T-cell (primary cell): Measurements from ENCODE around the gene B3GNT2. TPM values are rescaled to one million over a fixed set of nuclear protein-coding genes. Genes with fewer than 3 reads are reported as not detected.
A peak's percentile ranks its signal among the peaks of the same experiment; 100 is the strongest.

ENCODE experiments used
- ATAC-seq, 4 experiments: fragments of 200-7000 bp in 3 of 4; fragments of 150-1000 bp in 1 of 4; cut with Tn5 transposase; replicated peaks in 1 of 4; 1 replicate in 3 of 4; 2 replicates in 1 of 4; pipeline ENCODE4 v1.10.0; 2021; ENCODE audit warnings: moderate library complexity in 3 of 4, mild to moderate bottlenecking in 2 of 4, moderate number of reproducible peaks in 1 of 4
- CTCF ChIA-PET, 2 donors: fragments of 300-600 bp; sonication (Branson Sonifier 250); formaldehyde crosslinking; loops; one replicate each; lab custom pipeline; 2022; ENCODE audit warnings: antibody characterized with exemption in 2 of 2; lab: Charles Lee
- POLR2A ChIA-PET, 2 donors: fragments of 300-600 bp; sonication (Branson Sonifier 250); formaldehyde crosslinking; loops; one replicate each; lab custom pipeline; 2022; ENCODE audit warnings: antibody characterized with exemption in 2 of 2; lab: Charles Lee
- DNase-seq, 35 experiments: peaks; one replicate each; pipeline versions ENCODE4 v3.0.0 to v3.0.0-alpha.2; 2013 to 2023
- H3K27ac ChIP-seq: one replicate; pipeline ENCODE4 v1.5.1; 2013; ENCODE audit warnings: low read length
- H3K27me3 ChIP-seq, 2 experiments: replicated peaks in 1 of 2; 1 replicate in 1 of 2; 2 replicates in 1 of 2; pipeline versions ENCODE4 v1.6.1 to v1.7.0; 2013; ENCODE audit warnings: low read length in 1 of 2, mixed read lengths in 1 of 2; ENCODE audit not compliant: control insufficient read depth in 2 of 2, insufficient read depth in 2 of 2; ENCODE audit errors: extremely low read depth in 1 of 2
- H3K36me3 ChIP-seq, 2 donors: 1 replicate in 1 of 2; 2 replicates in 1 of 2; pipeline versions ENCODE4 v1.6.1 to v1.7.0; 2013; ENCODE audit warnings: low read length in 1 of 2; ENCODE audit not compliant: control insufficient read depth in 2 of 2, insufficient read depth in 1 of 2; ENCODE audit errors: extremely low read depth in 1 of 2
- H3K4me1 ChIP-seq, 2 experiments: 1 replicate in 1 of 2; 2 replicates in 1 of 2; pipeline versions ENCODE4 v1.6.1 to v1.7.0; 2013; ENCODE audit warnings: low read length in 2 of 2, mixed read lengths in 1 of 2; ENCODE audit not compliant: insufficient read depth in 2 of 2, control insufficient read depth in 1 of 2; ENCODE audit errors: extremely low read depth in 1 of 2
- H3K4me3 ChIP-seq, 2 donors: 1 replicate in 1 of 2; 2 replicates in 1 of 2; pipeline versions ENCODE4 v1.5.1 to v1.7.0; 2013; ENCODE audit warnings: mild to moderate bottlenecking in 2 of 2, low read length in 1 of 2, moderate library complexity in 1 of 2; ENCODE audit not compliant: control insufficient read depth in 1 of 2; ENCODE audit errors: extremely low read depth in 1 of 2
- H3K9me3 ChIP-seq: 2 replicates; pipeline ENCODE4 v1.7.0; 2013
- H3K27ac Mint-ChIP-seq, 2 donors: one replicate each; pipeline ENCODE4 v1.8.0; 2020 to 2021; ENCODE audit warnings: mild to moderate bottlenecking in 2 of 2, mixed read lengths in 2 of 2
- H3K27me3 Mint-ChIP-seq, 2 donors: one replicate each; pipeline ENCODE4 v1.8.0; 2021 to 2022; ENCODE audit warnings: mixed read lengths in 2 of 2
- H3K36me3 Mint-ChIP-seq: one replicate; pipeline ENCODE4 v1.8.0; 2021; ENCODE audit warnings: mixed read lengths
- H3K4me1 Mint-ChIP-seq, 3 donors: one replicate each; pipeline ENCODE4 v1.8.0; 2020 to 2022; ENCODE audit warnings: mixed read lengths in 3 of 3, mild to moderate bottlenecking in 1 of 3
- H3K4me3 Mint-ChIP-seq, 3 donors: one replicate each; pipeline ENCODE4 v1.8.0; 2020 to 2022; ENCODE audit warnings: mild to moderate bottlenecking in 3 of 3, mixed read lengths in 3 of 3, moderate library complexity in 3 of 3
- H3K9me3 Mint-ChIP-seq, 3 donors: one replicate each; pipeline ENCODE4 v1.8.0; 2020 to 2022; ENCODE audit warnings: mixed read lengths in 3 of 3
- WGBS: methylation state at CpG from one replicate; pipeline ENCODE4 v1.1.5; 2013; ENCODE audit warnings: missing lambda C conversion rate; ENCODE audit not compliant: insufficient coverage; 5-methylcytosine and 5-hydroxymethylcytosine counted together
- total RNA-seq, 35 experiments: library from RNA in 6 of 35; stranded (reverse) in 6 of 35; fragments of 120-200 nt in 1 of 35; gene quantifications; one replicate each; pipeline versions ENCODE4 v1.2.1 to v1.2.4 and lab custom pipeline; 2013 to 2026

B3GNT2 gene
- total RNA-seq, 5 donors from 2014 or later (not counting 1 experiment from before 2014, with no cell fraction given), result 20.9 to 47.3 (median 22.4) TPM

- POLR2A ChIA-PET, result no interaction called here
- no CpG with 5 or more reads among the region's 4 CpGs for WGBS
Measured at GRCh38 chr2:62231541-62231940, 35.6 kb downstream of the B3GNT2 start.

DNA sequence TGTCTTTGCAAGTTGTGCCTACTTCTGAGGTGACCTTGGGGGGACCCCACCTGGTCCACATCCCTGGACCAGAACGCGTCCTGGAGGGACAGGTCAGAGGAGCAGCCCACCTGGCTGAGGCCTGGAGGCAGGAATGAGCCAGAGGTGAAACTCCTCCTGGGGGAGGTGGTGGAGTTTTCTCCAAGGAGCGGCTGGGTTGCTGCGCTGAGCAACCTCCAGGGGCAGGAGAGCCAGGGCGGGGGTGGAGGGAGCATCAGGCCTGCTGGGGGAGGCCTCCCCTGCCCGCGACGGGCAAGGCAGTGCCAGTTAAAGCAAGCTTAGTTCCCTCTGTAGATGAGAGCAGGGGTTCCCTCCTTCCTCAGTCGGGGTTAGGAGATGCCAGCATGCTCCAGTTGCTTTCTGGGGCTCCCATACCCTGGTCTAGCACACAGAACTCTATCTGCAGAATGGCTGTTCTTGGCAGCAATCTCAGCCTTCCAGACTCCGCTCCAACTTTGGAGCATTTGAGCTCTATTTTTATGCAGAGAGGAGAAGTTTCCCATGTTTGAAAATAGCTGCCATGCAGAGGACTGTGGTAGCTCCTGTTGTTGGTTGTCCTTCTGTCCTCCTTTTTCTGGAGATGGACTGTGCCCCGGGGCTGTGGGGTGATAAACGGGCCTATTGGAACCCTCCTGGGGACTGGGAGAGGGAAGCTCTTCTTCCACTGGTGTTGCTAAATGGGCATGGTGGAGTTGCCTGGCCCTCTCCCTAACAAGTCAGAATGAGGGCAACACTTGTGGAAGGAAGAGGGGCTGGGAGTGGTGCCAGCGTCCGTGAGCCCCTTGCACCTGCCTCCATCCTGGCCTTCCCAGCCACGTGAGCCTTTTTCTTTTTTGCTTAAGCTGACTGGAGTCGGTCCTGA is 39.1 kb downstream of the B3GNT2 start:
- Histone ChIP-seq H3K9me3 (no peaks in the 10 kb centered on the region), H3K27ac (no peak overlapping the region), H3K27me3 (no peaks in the 10 kb centered on the region), H3K4me1 (no peaks in the 10 kb centered on the region), H3K36me3 (peaks cover 0 to 2% of the 10 kb centered on the region in 2 donors), H3K4me3 (no peak overlapping the region)
- Mint-ChIP-seq H3K27ac (no peak overlapping the region), H3K9me3 (no peaks in the 10 kb centered on the region), H3K36me3 (peaks cover 6% of the 10 kb centered on the region), H3K4me3 (no peak overlapping the region), H3K27me3 (no peaks in the 10 kb centered on the region), H3K4me1 (peaks cover 0 to 7% (median 6%) of the 10 kb centered on the region in 3 donors)
- CTCF ChIA-PET, result no interaction called here
- ATAC-seq (peak in 1 of 4 experiments; percentile 14), DNase-seq (no peak)
- POLR2A ChIA-PET, result no interaction called here
- WGBS, result 89% methylated on average over 13 of the region's 16 CpGs

More at GRCh38 chr2:62231541-62231940, 35.6 kb downstream of the B3GNT2 start:
- H3K4me3 ChIP-seq, result no peak overlapping the region
- no peaks in the 10 kb centered on the region for H3K9me3 Mint-ChIP-seq
- no peaks in the 10 kb centered on the region for H3K27me3 ChIP-seq
- ATAC-seq, result no peak
- peaks cover 15% of the 10 kb centered on the region for H3K36me3 Mint-ChIP-seq
- H3K9me3 ChIP-seq, result no peaks in the 10 kb centered on the region
- H3K27me3 Mint-ChIP-seq, result no peaks in the 10 kb centered on the region
- H3K36me3 ChIP-seq, result peaks cover 0 to 2% of the 10 kb centered on the region in 2 donors
- no peak overlapping the region for H3K27ac Mint-ChIP-seq
- H3K4me3 Mint-ChIP-seq, result no peak overlapping the region
- no peak overlapping the region for H3K27ac ChIP-seq
- no peak for DNase-seq
- CTCF ChIA-PET, result no interaction called here
- peaks cover 0 to 5% of the 10 kb centered on the region in 2 experiments for H3K4me1 ChIP-seq
- peaks cover 8 to 14% (median 13%) of the 10 kb centered on the region in 3 donors for H3K4me1 Mint-ChIP-seq

- H3K4me1 ChIP-seq, result no peaks in the 10 kb centered on the region
- ATAC-seq, result no peak
- Mint-ChIP-seq H3K27ac (no peak overlapping the region), H3K36me3 (no peaks in the 10 kb centered on the region), H3K4me3 (no peak overlapping the region), H3K4me1 (no peaks in the 10 kb centered on the region), H3K27me3 (no peaks in the 10 kb centered on the region), H3K9me3 (no peaks in the 10 kb centered on the region)
- no peak overlapping the region for H3K4me3 ChIP-seq
- peaks cover 0 to 2% of the 10 kb centered on the region in 2 donors for H3K36me3 ChIP-seq
- DNase-seq, result no peak
- H3K9me3 ChIP-seq, result no peaks in the 10 kb centered on the region
- ChIA-PET CTCF (interaction anchor here in 1 of 2 donors (0.6 kb wide), 3 partner anchors 15 to 1106 kb away, joined by 3 to 8 read pairs (median 3); no protein-coding TSS in a partner anchor), POLR2A (no interaction called here)
- H3K27ac ChIP-seq, result no peak overlapping the region
- no peaks in the 10 kb centered on the region for H3K27me3 ChIP-seq
- WGBS, result 93% methylated on average over 5 of the region's 6 CpGs
Measured at GRCh38 chr2:62236499-62236898, 40.6 kb downstream of the B3GNT2 start.

DNA sequence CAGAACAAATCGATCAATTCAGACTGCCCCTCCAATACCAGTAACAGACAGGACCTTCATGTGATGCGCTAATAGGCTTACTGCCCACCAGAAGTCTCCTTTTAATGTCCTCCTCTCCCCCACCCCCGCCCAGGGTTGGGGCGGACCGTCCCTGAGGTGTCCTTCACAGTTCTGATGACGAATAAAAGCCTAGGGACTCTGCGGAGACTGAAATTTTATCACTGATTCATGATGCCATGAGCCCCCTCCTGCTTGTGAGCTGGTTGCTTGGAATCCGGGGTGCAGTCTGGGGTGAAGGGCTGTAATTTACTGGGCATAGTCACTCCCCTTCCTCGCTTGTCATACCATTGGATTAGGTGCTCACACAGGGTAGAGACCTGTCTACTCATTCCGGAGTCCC is 42.3 kb downstream of the B3GNT2 start:
- H3K36me3 ChIP-seq, result peaks cover 0 to 2% of the 10 kb centered on the region in 2 donors
- ATAC-seq (no peak), DNase-seq (no peak)
- H3K4me3 Mint-ChIP-seq, result no peak overlapping the region
- ChIA-PET CTCF (interaction anchor here in 1 of 2 donors (0.7 kb wide), 1 partner anchor 491 kb away, joined by 4 read pairs; no protein-coding TSS in a partner anchor), POLR2A (interaction anchor here (0.6 to 0.7 kb wide), 2 partner anchors 96 to 157 kb away, joined by 3 read pairs; no protein-coding TSS in a partner anchor)
- H3K9me3 ChIP-seq, result no peaks in the 10 kb centered on the region
- H3K4me3 ChIP-seq, result no peak overlapping the region
- WGBS, result 96% methylated on average over 4 of the region's 10 CpGs
- no peak overlapping the region for H3K27ac ChIP-seq
- no peak overlapping the region for H3K27ac Mint-ChIP-seq
- no peaks in the 10 kb centered on the region for H3K4me1 ChIP-seq
- peaks cover 0 to 4% (median 0%) of the 10 kb centered on the region in 3 donors for H3K4me1 Mint-ChIP-seq
- no peaks in the 10 kb centered on the region for H3K27me3 ChIP-seq
- no peaks in the 10 kb centered on the region for H3K27me3 Mint-ChIP-seq
- H3K9me3 Mint-ChIP-seq, result no peaks in the 10 kb centered on the region
- no peaks in the 10 kb centered on the region for H3K36me3 Mint-ChIP-seq

- H3K4me3 Mint-ChIP-seq, result no peak overlapping the region
- 97% methylated on average over 6 of the region's 9 CpGs for WGBS
- ATAC-seq (no peak), DNase-seq (no peak)
- no peak overlapping the region for H3K27ac Mint-ChIP-seq
- H3K27ac ChIP-seq, result no peak overlapping the region
- H3K27me3 Mint-ChIP-seq, result no peaks in the 10 kb centered on the region
- peaks cover 0 to 4% (median 0%) of the 10 kb centered on the region in 3 donors for H3K4me1 Mint-ChIP-seq
- H3K36me3 Mint-ChIP-seq, result no peaks in the 10 kb centered on the region
- ChIA-PET POLR2A (no interaction called here), CTCF (no interaction called here)
- no peaks in the 10 kb centered on the region for H3K9me3 Mint-ChIP-seq
- H3K36me3 ChIP-seq, result no peaks in the 10 kb centered on the region
- no peaks in the 10 kb centered on the region for H3K4me1 ChIP-seq
- no peak overlapping the region for H3K4me3 ChIP-seq
- H3K27me3 ChIP-seq, result no peaks in the 10 kb centered on the region
- H3K9me3 ChIP-seq, result no peaks in the 10 kb centered on the region
Measured at GRCh38 chr2:62240546-62240945, 44.6 kb downstream of the B3GNT2 start.

DNA sequence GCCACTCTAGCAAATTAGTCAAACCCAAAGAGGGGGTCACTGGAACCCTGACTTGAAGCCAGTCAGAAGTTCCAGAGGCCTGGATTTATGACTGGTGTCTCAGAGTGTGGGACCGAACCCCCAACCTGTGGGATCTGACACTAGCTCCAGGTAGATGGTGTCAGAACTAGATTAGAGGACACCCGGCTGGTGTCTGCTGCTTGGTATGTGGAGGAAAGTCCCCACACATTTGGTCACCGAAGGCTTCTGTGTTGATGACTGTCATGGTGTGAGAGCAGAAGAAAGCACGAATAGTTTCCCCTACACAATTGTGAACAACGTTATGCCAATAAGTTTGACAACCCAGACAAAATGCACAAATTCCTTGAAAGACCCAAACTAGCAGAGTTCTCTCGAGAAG is 48.1 kb downstream of the B3GNT2 start:
- Mint-ChIP-seq H3K27me3 (no peaks in the 10 kb centered on the region), H3K27ac (no peak overlapping the region), H3K36me3 (no peaks in the 10 kb centered on the region), H3K4me3 (no peak overlapping the region), H3K4me1 (peaks cover 0 to 4% (median 0%) of the 10 kb centered on the region in 3 donors), H3K9me3 (no peaks in the 10 kb centered on the region)
- Histone ChIP-seq H3K27me3 (no peaks in the 10 kb centered on the region), H3K27ac (no peak overlapping the region), H3K36me3 (no peaks in the 10 kb centered on the region), H3K9me3 (no peaks in the 10 kb centered on the region), H3K4me1 (no peaks in the 10 kb centered on the region), H3K4me3 (no peak overlapping the region)
- ChIA-PET CTCF (no interaction called here), POLR2A (no interaction called here)
- ATAC-seq (no peak), DNase-seq (no peak)
- WGBS, result 86% methylated on average over 1 of the region's 6 CpGs
